ENCODE data around the gene HSPB6.
A peak's percentile ranks its signal among the peaks of the same experiment; 100 is the strongest.
"Not testable (repeated sequence)": the region's sequence is repeated elsewhere in the genome, so short reads cannot be mapped to it uniquely, and the experiment has no call there.

The HSPB6 gene

GRCh38 chr19:35727053-35727955, 29.5 kb downstream of the HSPB6 start:
- Mint-ChIP-seq H3K36me3 (ENCODE audit: low read depth) (peaks cover 56% of the 10 kb centered on the region), H3K4me3 (no peak overlapping the region), H3K27ac (no peak overlapping the region), H3K27me3 (no peaks in the 10 kb centered on the region), H3K4me1 (peaks cover 2% of the 10 kb centered on the region), H3K9me3 (no peaks in the 10 kb centered on the region)
- no peak for DNase-seq
- ATAC-seq, result no peak

- no peak for DNase-seq
- Mint-ChIP-seq H3K9me3 (no peaks in the 10 kb centered on the region), H3K27ac (no peak overlapping the region), H3K4me1 (peaks cover 5% of the 10 kb centered on the region), H3K27me3 (no peaks in the 10 kb centered on the region), H3K4me3 (no peak overlapping the region), H3K36me3 (ENCODE audit: low read depth) (peaks cover 55% of the 10 kb centered on the region)
- ATAC-seq, result no peak
Observed at GRCh38 chr19:35725216-35725861, 31.5 kb downstream of the HSPB6 start.

DNA sequence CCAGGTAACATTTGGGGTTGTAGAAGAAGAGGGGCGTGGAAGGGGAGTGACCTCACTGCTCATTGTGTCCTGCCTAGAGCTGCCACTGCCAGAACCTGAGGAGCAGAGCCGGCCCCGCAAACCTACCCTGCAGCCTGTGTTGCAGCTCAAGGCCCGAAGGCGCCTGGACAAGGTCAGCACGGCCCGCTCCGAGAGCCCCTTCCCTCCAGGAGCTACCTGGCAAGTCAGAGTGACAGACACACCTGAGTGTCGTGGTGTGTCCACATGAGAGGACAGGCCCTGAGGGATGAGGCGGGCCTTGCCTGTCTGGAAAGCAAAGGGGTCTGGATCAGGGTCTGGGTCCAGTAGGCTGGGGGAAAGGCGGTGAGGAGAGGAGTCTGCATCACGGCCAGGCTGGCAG, 32.3 kb downstream of the HSPB6 start:
- DNase-seq (no peak), ATAC-seq (no peak)
- no peaks in the 10 kb centered on the region for H3K27me3 Mint-ChIP-seq
- H3K4me3 Mint-ChIP-seq, result no peak overlapping the region
- H3K9me3 Mint-ChIP-seq, result no peaks in the 10 kb centered on the region
- no peak overlapping the region for H3K27ac Mint-ChIP-seq
- peaks cover 9% of the 10 kb centered on the region for H3K4me1 Mint-ChIP-seq
- H3K36me3 Mint-ChIP-seq (ENCODE audit: low read depth), result peaks cover 50% of the 10 kb centered on the region

DNA sequence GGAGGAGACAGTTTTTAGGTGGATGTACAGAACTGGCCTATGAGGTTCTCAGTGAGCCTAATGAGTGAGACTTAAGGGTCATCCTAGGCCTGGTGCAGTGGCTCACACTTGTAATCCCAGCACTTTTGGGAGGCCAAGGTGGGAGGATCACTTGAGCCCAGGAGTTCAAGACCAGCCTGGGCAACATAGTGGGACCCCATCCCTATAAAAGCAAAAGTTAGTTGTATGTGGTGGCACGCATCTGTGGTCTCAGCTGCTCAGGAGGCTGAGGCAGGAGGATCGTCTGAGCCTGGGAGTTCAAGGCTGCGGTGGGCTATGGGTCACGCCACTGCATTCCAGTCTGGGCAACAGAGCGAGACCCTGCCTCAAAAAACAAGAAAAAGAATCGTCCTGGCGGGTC, 32.7 kb downstream of the HSPB6 start:
- H3K27me3 Mint-ChIP-seq, DNase-seq, ATAC-seq, H3K27ac Mint-ChIP-seq, H3K9me3 Mint-ChIP-seq, H3K4me3 Mint-ChIP-seq: not testable (repeated sequence)
- Mint-ChIP-seq H3K4me1 (peaks cover 14% of the 10 kb centered on the region), H3K36me3 (ENCODE audit: low read depth) (peaks cover 50% of the 10 kb centered on the region)

DNA sequence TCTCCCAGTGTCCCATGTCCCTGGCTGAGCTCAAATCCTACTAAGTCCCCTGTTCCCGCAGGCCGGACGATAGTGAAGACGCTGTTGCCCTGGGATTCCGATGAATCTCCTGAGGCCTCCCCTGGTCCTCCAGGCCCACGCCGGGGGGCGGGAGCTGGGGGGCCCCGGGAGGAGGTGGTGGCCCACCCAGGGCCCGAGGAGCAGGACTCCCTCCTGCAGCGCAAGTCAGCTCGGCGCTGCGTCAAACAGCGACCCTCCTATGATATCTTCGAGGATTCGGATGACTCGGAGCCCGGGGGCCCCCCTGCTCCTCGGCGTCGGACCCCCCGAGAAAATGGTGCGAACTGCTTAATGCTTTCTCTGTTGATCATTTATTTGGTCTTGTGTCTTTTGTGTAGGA, 33.2 kb downstream of the HSPB6 start:
- Mint-ChIP-seq H3K36me3 (ENCODE audit: low read depth) (peaks cover 50% of the 10 kb centered on the region), H3K27me3 (no peaks in the 10 kb centered on the region), H3K27ac (no peak overlapping the region), H3K9me3 (no peaks in the 10 kb centered on the region), H3K4me1 (peaks cover 18% of the 10 kb centered on the region), H3K4me3 (no peak overlapping the region)
- ATAC-seq (no peak), DNase-seq (no peak)

- DNase-seq (no peak), ATAC-seq (no peak)
- H3K27me3 Mint-ChIP-seq, result no peaks in the 10 kb centered on the region
- peaks cover 49% of the 10 kb centered on the region for H3K36me3 Mint-ChIP-seq (ENCODE audit: low read depth)
- no peak overlapping the region for H3K4me3 Mint-ChIP-seq
- H3K4me1 Mint-ChIP-seq, result peaks cover 21% of the 10 kb centered on the region
- H3K27ac Mint-ChIP-seq, result no peak overlapping the region
- no peaks in the 10 kb centered on the region for H3K9me3 Mint-ChIP-seq
Observed at GRCh38 chr19:35722897-35723296, 33.9 kb downstream of the HSPB6 start.

GRCh38 chr19:35722461-35722860, 34.4 kb downstream of the HSPB6 start:
- Mint-ChIP-seq H3K4me3 (no peak overlapping the region), H3K9me3 (no peaks in the 10 kb centered on the region)
- DNase-seq, result no peak

DNA sequence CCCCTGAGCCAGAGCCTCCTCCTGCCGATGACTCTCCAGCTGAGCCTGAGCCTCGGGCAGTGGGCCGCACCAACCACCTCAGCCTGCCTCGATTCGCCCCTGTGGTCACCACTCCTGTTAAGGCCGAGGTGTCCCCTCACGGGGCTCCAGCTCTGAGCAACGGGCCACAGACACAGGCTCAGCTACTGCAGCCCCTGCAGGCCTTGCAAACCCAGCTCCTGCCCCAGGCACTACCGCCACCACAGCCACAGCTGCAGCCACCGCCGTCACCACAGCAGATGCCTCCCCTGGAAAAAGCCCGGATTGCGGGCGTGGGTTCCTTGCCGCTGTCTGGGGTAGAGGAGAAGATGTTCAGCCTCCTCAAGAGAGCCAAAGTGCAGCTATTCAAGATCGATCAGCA, 35.5 kb downstream of the HSPB6 start:
- peaks cover 51% of the 10 kb centered on the region for H3K36me3 Mint-ChIP-seq (ENCODE audit: low read depth)
- no peaks in the 10 kb centered on the region for H3K9me3 Mint-ChIP-seq
- peaks cover 24% of the 10 kb centered on the region for H3K4me1 Mint-ChIP-seq
- no peak overlapping the region for H3K27ac Mint-ChIP-seq
- DNase-seq (no peak), ATAC-seq (no peak)
- H3K27me3 Mint-ChIP-seq, result no peaks in the 10 kb centered on the region
- peak overlapping the region; percentile 14 for H3K4me3 Mint-ChIP-seq

More at GRCh38 chr19:35722461-35722860, 34.4 kb downstream of the HSPB6 start:
- no peaks in the 10 kb centered on the region for H3K27me3 Mint-ChIP-seq
- H3K4me1 Mint-ChIP-seq, result peaks cover 21% of the 10 kb centered on the region
- peak overlapping the region; percentile 54 for H3K27ac Mint-ChIP-seq
- no peak for ATAC-seq
- H3K36me3 Mint-ChIP-seq (ENCODE audit: low read depth), result peaks cover 48% of the 10 kb centered on the region

DNA sequence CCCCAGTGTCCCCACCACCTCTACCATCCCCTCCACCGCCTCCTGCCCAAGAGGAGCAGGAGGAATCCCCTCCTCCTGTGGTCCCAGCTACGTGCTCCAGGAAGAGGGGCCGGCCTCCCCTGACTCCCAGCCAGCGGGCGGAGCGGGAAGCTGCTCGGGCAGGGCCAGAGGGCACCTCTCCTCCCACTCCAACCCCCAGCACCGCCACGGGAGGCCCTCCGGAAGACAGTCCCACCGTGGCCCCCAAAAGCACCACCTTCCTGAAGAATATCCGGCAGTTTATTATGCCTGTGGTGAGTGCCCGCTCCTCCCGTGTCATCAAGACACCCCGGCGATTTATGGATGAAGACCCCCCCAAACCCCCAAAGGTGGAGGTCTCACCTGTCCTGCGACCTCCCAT, 36.2 kb downstream of the HSPB6 start:
- H3K4me1 Mint-ChIP-seq, result peaks cover 28% of the 10 kb centered on the region
- H3K27me3 Mint-ChIP-seq, result no peaks in the 10 kb centered on the region
- peaks cover 55% of the 10 kb centered on the region for H3K36me3 Mint-ChIP-seq (ENCODE audit: low read depth)
- no peaks in the 10 kb centered on the region for H3K9me3 Mint-ChIP-seq
- DNase-seq, result no peak
- ATAC-seq, result no peak
- H3K4me3 Mint-ChIP-seq, result no peak overlapping the region
- H3K27ac Mint-ChIP-seq, result peak overlapping the region; percentile 60

DNA sequence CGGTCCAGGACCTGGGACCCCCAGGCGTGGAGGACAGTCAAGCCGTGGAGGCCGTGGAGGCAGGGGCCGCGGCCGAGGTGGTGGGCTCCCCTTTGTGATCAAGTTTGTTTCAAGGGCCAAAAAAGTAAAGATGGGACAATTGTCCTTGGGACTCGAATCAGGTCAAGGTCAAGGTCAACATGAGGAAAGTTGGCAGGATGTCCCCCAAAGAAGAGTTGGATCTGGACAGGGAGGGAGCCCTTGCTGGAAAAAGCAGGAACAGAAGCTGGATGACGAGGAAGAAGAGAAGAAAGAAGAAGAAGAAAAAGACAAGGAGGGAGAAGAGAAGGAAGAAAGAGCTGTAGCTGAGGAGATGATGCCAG, 36.7 kb downstream of the HSPB6 start:
- DNase-seq (no peak), ATAC-seq (no peak)
- Mint-ChIP-seq H3K27ac (peak overlapping the region; percentile 70), H3K4me1 (peaks cover 28% of the 10 kb centered on the region), H3K9me3 (no peaks in the 10 kb centered on the region), H3K4me3 (peak overlapping the region; percentile 37), H3K36me3 (ENCODE audit: low read depth) (peaks cover 55% of the 10 kb centered on the region), H3K27me3 (no peaks in the 10 kb centered on the region)

DNA sequence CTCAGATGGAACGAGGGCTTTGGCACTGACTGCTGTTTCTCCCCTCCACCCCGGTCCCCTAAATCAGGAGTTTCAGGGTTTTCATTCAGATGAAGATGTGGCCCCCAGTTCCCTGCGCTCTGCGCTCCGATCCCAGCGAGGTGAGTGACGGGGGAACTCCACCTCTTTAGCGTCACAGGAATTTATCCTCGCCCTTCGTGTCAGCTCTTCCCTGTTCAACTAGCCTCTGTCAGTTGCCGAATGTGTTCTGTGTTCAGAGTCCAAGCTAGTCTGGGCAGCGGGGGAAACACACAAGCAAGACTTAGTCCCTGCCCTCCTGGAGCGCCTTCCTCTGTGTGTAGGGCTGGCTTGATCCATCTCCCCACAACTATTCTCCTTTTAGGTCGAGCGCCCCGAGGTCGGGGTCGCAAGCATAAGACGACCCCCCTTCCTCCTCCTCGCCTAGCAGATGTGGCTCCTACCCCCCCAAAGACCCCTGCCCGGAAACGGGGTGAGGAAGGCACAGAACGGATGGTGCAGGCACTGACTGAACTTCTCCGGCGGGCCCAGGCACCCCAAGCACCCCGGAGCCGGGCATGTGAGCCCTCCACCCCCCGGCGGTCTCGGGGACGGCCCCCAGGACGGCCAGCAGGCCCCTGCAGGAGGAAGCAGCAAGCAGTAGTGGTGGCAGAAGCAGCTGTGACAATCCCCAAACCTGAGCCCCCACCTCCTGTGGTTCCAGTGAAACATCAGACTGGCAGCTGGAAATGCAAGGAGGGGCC, 37.2 kb downstream of the HSPB6 start:
- Mint-ChIP-seq H3K4me1 (peaks cover 28% of the 10 kb centered on the region), H3K27ac (peak overlapping the region; percentile 92), H3K27me3 (no peaks in the 10 kb centered on the region), H3K4me3 (peak overlapping the region; percentile 87), H3K36me3 (ENCODE audit: low read depth) (peaks cover 58% of the 10 kb centered on the region), H3K9me3 (no peaks in the 10 kb centered on the region)
- DNase-seq (no peak), ATAC-seq (no peak)

DNA sequence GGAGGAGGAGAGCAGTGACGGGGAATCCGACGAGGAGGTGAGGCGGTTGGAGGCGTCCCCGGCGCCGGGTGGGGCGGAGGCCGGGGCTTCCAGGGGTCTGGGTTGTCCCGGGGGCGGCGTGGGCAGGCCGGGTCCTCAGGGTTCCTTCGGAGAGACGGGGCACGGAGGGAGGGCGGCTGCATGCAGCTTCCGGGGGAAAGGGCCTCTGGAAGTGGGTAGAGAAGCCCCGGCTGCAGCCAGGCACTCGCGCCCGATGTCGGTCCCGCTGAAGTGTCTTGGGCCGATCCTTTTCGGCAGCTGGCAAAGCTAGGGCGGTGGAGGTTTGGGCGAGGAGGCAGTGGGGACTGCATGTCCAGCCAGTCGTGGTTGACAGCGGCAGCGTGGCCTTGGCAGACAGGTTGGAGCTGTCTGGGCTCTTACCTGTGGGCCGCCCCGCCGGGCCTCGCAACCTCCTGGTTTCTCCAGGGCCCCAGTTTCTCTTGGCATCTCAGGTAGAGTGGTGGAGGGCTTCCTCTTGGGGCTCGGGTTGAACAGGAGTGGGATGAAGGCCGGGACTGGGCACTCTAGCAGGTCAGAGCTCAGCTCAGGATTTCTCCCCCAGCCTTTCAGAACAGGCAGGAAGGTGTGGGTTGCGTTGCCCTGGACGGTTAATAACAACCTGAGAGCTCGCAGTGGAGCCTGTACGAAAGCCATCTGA, 38.3 kb downstream of the HSPB6 start:
- DNase-seq (peak; percentile 73), ATAC-seq (peak; percentile 3)
- Mint-ChIP-seq H3K4me3 (peak overlapping the region; percentile 87), H3K9me3 (no peaks in the 10 kb centered on the region), H3K36me3 (ENCODE audit: low read depth) (peaks cover 64% of the 10 kb centered on the region), H3K27ac (peak overlapping the region; percentile 92), H3K4me1 (peaks cover 28% of the 10 kb centered on the region), H3K27me3 (no peaks in the 10 kb centered on the region)

- ATAC-seq (peak; percentile 47), DNase-seq (peak; percentile 94)
- no peaks in the 10 kb centered on the region for H3K9me3 Mint-ChIP-seq
- no peaks in the 10 kb centered on the region for H3K27me3 Mint-ChIP-seq
- H3K4me1 Mint-ChIP-seq, result peaks cover 30% of the 10 kb centered on the region
- H3K36me3 Mint-ChIP-seq (ENCODE audit: low read depth), result peaks cover 62% of the 10 kb centered on the region
- H3K4me3 Mint-ChIP-seq, result peak within 1 kb of the TSS; percentile 98
- H3K27ac Mint-ChIP-seq, result peak within 1 kb of the TSS; percentile 100
Observed at GRCh38 chr19:35717665-35718344, 39.0 kb downstream of the HSPB6 start, which contains the start of gene KMT2B. KMT2B (plus strand) TSS chr19:35718003; CDS start chr19:35718019, 16 bp downstream.

All from activated naive CD8-positive, alpha-beta T cell treated with anti-CD3 and anti-CD28 coated beads, Interleukin-2, amount 50 U/mL, for 24 hours (primary cell).